Astrocyte (in vitro differentiated cells and primary cell): ENCODE measurements around the gene HS6ST1. TPM values are rescaled to one million over a fixed set of nuclear protein-coding genes. Genes with fewer than 3 reads are reported as not detected.

Source experiments
- DNase-seq: peaks from one replicate; pipeline ENCODE4 v3.0.0-alpha.2; 2010; ENCODE audit warnings: low read depth
- FAIRE-seq: peaks from 2 replicates; lab custom pipeline; 2011; peaks lifted over from hg19 to GRCh38; lab: Jason Lieb, UNC
- H2AFZ ChIP-seq: 2 replicates; pipeline ENCODE4 v1.6.0; 2012; ENCODE audit warnings: low read depth, low read length, inconsistent platforms
- H3K27ac ChIP-seq: 2 replicates; pipeline ENCODE4 v1.5.1; 2011; ENCODE audit warnings: low read depth, low read length, inconsistent platforms
- H3K27me3 ChIP-seq: 2 replicates; pipeline ENCODE4 v1.6.0; 2011; ENCODE audit warnings: low read length, inconsistent platforms; ENCODE audit not compliant: insufficient read depth
- H3K36me3 ChIP-seq: 2 replicates; pipeline ENCODE4 v1.5.1; 2011; ENCODE audit warnings: low read length, inconsistent platforms; ENCODE audit not compliant: insufficient read depth
- H3K4me1 ChIP-seq: 2 replicates; pipeline ENCODE4 v1.5.1; 2011; ENCODE audit warnings: low read length, inconsistent platforms; ENCODE audit not compliant: insufficient read depth
- H3K4me2 ChIP-seq: 2 replicates; pipeline ENCODE4 v1.6.0; 2012; ENCODE audit warnings: low read length, inconsistent platforms
- H3K4me3 ChIP-seq: 2 replicates; pipeline ENCODE4 v1.5.1; 2011; ENCODE audit warnings: low read depth, mild to moderate bottlenecking, low read length, inconsistent platforms; ENCODE audit not compliant: insufficient read depth
- H3K79me2 ChIP-seq: 2 replicates; pipeline ENCODE4 v1.6.0; 2012; ENCODE audit warnings: mild to moderate bottlenecking, low read length, inconsistent platforms; ENCODE audit not compliant: insufficient read depth
- H3K9ac ChIP-seq: 2 replicates; pipeline ENCODE4 v1.6.0; 2012; ENCODE audit warnings: mild to moderate bottlenecking, low read length, inconsistent platforms
- H3K9me3 ChIP-seq: 2 replicates; pipeline ENCODE4 v1.5.1; 2012; ENCODE audit warnings: low read depth, mild to moderate bottlenecking, low read length, inconsistent platforms; ENCODE audit not compliant: insufficient read depth
- H4K20me1 ChIP-seq: 2 replicates; pipeline ENCODE4 v1.6.0; 2012; ENCODE audit warnings: low read length, inconsistent platforms; ENCODE audit not compliant: insufficient read depth
- H3K27ac Mint-ChIP-seq: one replicate; pipeline ENCODE4 v1.8.0; 2021; ENCODE audit warnings: mild to moderate bottlenecking, mixed read lengths; ENCODE audit not compliant: unreplicated experiment
- H3K27me3 Mint-ChIP-seq: one replicate; pipeline ENCODE4 v1.8.0; 2021; ENCODE audit warnings: low read depth, mixed read lengths; ENCODE audit not compliant: unreplicated experiment
- H3K36me3 Mint-ChIP-seq: one replicate; pipeline ENCODE4 v1.8.0; 2021; ENCODE audit warnings: low read depth, mixed read lengths; ENCODE audit not compliant: unreplicated experiment
- H3K4me1 Mint-ChIP-seq: one replicate; pipeline ENCODE4 v1.8.0; 2021; ENCODE audit warnings: low read depth, mixed read lengths; ENCODE audit not compliant: unreplicated experiment
- H3K4me3 Mint-ChIP-seq: one replicate; pipeline ENCODE4 v1.8.0; 2021; ENCODE audit warnings: mild to moderate bottlenecking, moderate library complexity, mixed read lengths; ENCODE audit not compliant: unreplicated experiment
- H3K9me3 Mint-ChIP-seq: one replicate; pipeline ENCODE4 v1.8.0; 2021; ENCODE audit warnings: mild to moderate bottlenecking, mixed read lengths; ENCODE audit not compliant: unreplicated experiment
- CTCF ChIP-seq: IDR thresholded peaks from 2 replicates; pipeline ENCODE4 v1.5.1; 2011; ENCODE audit warnings: low read depth, mild to moderate bottlenecking, inconsistent platforms, low read length, moderate library complexity; ENCODE audit not compliant: insufficient read depth
- EZH2 ChIP-seq: IDR thresholded peaks from 2 replicates; pipeline ENCODE4 v1.6.1; 2012; ENCODE audit warnings: mild to moderate bottlenecking, low read length, inconsistent platforms; ENCODE audit not compliant: insufficient read depth
- total RNA-seq: library from RNA; stranded (reverse); gene quantifications from 2 replicates; pipeline ENCODE4 v1.2.1, GENCODE V29; 2021

The HS6ST1 gene
- total RNA-seq, 1 donor from 2014 or later = 20.5 TPM

GRCh38 chr2:128314348-128315121 is 4.1 kb downstream of the HS6ST1 start:
- TF ChIP-seq CTCF (no peak), EZH2 (no peak)
- H3K9ac ChIP-seq = no peak overlapping the region
- H3K36me3 ChIP-seq = no peaks in the 10 kb centered on the region
- Mint-ChIP-seq H3K36me3 (peaks cover 7% of the 10 kb centered on the region), H3K27me3 (peaks cover 6% of the 10 kb centered on the region), H3K4me1 (peaks cover 15% of the 10 kb centered on the region), H3K27ac (no peak overlapping the region), H3K4me3 (no peak overlapping the region), H3K9me3 (no peaks in the 10 kb centered on the region)
- H3K79me2 ChIP-seq = peaks cover 83% of the 10 kb centered on the region
- FAIRE-seq (no peak), DNase-seq (no peak)
- no peak overlapping the region for H3K27ac ChIP-seq
- no peak overlapping the region for H3K4me3 ChIP-seq
- H3K4me1 ChIP-seq = peaks cover 21% of the 10 kb centered on the region
- no peaks in the 10 kb centered on the region for H3K27me3 ChIP-seq
- H3K4me2 ChIP-seq = no peak overlapping the region
- H3K9me3 ChIP-seq = no peaks in the 10 kb centered on the region
- H4K20me1 ChIP-seq = peaks cover 83% of the 10 kb centered on the region
- H2AFZ ChIP-seq = no peak overlapping the region

- H3K27me3 ChIP-seq = no peaks in the 10 kb centered on the region
- H3K27me3 Mint-ChIP-seq = peaks cover 6% of the 10 kb centered on the region
- H3K9ac ChIP-seq = no peak overlapping the region
- H3K4me1 Mint-ChIP-seq = peaks cover 15% of the 10 kb centered on the region
- no peak overlapping the region for H3K4me2 ChIP-seq
- H4K20me1 ChIP-seq = peaks cover 89% of the 10 kb centered on the region
- no peaks in the 10 kb centered on the region for H3K9me3 ChIP-seq
- TF ChIP-seq CTCF (no peak), EZH2 (no peak)
- no peak for DNase-seq
- H3K36me3 Mint-ChIP-seq = peaks cover 7% of the 10 kb centered on the region
- H3K4me1 ChIP-seq = peaks cover 19% of the 10 kb centered on the region
- H3K27ac Mint-ChIP-seq = no peak overlapping the region
- no peak overlapping the region for H3K4me3 ChIP-seq
- H3K36me3 ChIP-seq = no peaks in the 10 kb centered on the region
- no peaks in the 10 kb centered on the region for H3K9me3 Mint-ChIP-seq
- H3K4me3 Mint-ChIP-seq = no peak overlapping the region
- H3K79me2 ChIP-seq = peaks cover 89% of the 10 kb centered on the region
- no peak overlapping the region for H3K27ac ChIP-seq
- no peak overlapping the region for H2AFZ ChIP-seq
- FAIRE-seq = no peak
Measured at GRCh38 chr2:128313931-128314347, 4.7 kb downstream of the HS6ST1 start.
